C4-2B (cell line): ENCODE data around the gene RNF207.

Experiments used
- ZFX ChIP-seq: fragments of 450-650 bp; IDR thresholded peaks from 2 replicates; pipeline ENCODE4 v1.6.1; 2017
- TF ChIP-seq, protein P1 (sequence below): fragments of 450-650 bp; conservative IDR thresholded peaks from 2 replicates; pipeline ENCODE4 v1.5.1; 2017; ENCODE audit warnings: mild to moderate bottlenecking

DNA sequence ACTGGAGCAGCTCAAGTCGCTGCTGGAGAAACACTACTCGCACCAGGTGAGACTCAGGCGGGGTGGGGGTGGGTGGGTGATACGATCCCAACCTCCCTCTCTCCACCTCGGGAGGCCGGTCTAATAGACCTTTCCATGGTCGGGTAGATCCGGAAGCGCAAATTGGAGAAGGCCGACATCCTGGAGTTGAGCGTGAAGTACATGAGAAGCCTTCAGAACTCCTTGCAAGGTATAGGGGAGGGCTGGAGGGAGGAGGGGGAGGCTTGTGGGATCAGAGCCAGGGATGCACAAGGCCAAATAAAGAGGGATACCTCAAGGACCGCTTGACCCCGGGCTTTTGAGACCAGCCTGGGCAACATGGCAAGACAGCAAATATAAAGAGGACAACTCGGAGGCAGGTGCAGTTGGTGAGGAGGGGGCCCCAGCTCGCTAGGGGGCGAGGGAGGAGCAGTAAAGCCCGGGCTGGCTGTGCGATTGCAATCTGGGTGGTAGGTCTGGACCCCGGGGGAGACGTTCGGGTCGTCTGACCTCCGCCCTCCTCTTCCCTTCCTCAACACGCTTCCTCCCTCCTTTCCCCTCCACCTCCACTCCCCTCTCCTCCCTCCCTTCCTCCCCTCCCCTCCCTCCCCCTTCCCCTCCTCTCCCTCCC lies 38.6 kb downstream of the RNF207 start:
- TF ChIP-seq, protein P1, sequence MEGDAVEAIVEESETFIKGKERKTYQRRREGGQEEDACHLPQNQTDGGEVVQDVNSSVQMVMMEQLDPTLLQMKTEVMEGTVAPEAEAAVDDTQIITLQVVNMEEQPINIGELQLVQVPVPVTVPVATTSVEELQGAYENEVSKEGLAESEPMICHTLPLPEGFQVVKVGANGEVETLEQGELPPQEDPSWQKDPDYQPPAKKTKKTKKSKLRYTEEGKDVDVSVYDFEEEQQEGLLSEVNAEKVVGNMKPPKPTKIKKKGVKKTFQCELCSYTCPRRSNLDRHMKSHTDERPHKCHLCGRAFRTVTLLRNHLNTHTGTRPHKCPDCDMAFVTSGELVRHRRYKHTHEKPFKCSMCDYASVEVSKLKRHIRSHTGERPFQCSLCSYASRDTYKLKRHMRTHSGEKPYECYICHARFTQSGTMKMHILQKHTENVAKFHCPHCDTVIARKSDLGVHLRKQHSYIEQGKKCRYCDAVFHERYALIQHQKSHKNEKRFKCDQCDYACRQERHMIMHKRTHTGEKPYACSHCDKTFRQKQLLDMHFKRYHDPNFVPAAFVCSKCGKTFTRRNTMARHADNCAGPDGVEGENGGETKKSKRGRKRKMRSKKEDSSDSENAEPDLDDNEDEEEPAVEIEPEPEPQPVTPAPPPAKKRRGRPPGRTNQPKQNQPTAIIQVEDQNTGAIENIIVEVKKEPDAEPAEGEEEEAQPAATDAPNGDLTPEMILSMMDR, result no peak
- TF ChIP-seq ZFX, result no peak
